Measurements from ENCODE around the gene MTF1.

MTF1 gene

GRCh38 chr1:37822906-37823815 is 36.2 kb downstream of the MTF1 start:
- Histone ChIP-seq H3K4me1 (ENCODE audit: low read depth, poor library complexity, severe bottlenecking) (no peaks in the 10 kb centered on the region), H3K9ac (no peak overlapping the region), H3K4me2 (no peak overlapping the region), H3K36me3 (ENCODE audit: insufficient read depth) (peaks cover 3% of the 10 kb centered on the region; the same call in 1 of the 2 replicates), H3K79me2 (ENCODE audit: insufficient read depth, low read depth) (no peaks in the 10 kb centered on the region), H3K27ac (no peak overlapping the region), H4K20me1 (ENCODE audit: insufficient read depth) (no peaks in the 10 kb centered on the region), H2AFZ (ENCODE audit: low read depth) (no peak overlapping the region), H3K4me3 (IDR thresholded peaks at IDR 0.05; ENCODE audit: insufficient read depth, low read depth, low read length) (no peak overlapping the region), H3K27me3 (ENCODE audit: insufficient read depth, low read depth) (no peaks in the 10 kb centered on the region)
- TF ChIP-seq, protein P1, sequence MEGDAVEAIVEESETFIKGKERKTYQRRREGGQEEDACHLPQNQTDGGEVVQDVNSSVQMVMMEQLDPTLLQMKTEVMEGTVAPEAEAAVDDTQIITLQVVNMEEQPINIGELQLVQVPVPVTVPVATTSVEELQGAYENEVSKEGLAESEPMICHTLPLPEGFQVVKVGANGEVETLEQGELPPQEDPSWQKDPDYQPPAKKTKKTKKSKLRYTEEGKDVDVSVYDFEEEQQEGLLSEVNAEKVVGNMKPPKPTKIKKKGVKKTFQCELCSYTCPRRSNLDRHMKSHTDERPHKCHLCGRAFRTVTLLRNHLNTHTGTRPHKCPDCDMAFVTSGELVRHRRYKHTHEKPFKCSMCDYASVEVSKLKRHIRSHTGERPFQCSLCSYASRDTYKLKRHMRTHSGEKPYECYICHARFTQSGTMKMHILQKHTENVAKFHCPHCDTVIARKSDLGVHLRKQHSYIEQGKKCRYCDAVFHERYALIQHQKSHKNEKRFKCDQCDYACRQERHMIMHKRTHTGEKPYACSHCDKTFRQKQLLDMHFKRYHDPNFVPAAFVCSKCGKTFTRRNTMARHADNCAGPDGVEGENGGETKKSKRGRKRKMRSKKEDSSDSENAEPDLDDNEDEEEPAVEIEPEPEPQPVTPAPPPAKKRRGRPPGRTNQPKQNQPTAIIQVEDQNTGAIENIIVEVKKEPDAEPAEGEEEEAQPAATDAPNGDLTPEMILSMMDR (conservative IDR thresholded peaks at IDR 0.05; ENCODE audit: low read depth, low read length), result no peak

DNA sequence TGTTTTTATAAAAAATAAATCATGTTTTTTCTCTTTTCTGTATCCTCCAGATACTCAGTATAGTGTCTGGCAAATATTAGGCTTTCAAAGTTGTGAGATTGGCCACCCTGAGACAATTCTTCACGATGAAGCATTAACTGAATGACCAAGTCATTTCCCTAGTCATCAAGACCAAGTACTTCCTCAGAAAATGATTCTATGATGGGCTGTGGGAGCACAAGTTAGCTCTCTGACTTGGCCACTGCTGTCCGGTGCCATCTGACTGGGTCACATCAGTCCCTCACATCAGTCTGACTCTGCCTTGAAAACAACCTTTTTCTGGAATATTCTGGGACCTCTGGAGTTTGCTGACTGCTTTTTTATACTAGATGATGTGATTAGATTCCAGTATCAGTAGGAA is 37.9 kb downstream of the MTF1 start:
- H3K4me3 ChIP-seq (IDR thresholded peaks at IDR 0.05; ENCODE audit: insufficient read depth, low read depth, low read length), result no peak overlapping the region
- no peak overlapping the region for H3K4me2 ChIP-seq
- no peaks in the 10 kb centered on the region for H3K4me1 ChIP-seq (ENCODE audit: low read depth, poor library complexity, severe bottlenecking)
- H3K36me3 ChIP-seq (ENCODE audit: insufficient read depth), result peaks cover 3% of the 10 kb centered on the region; the same call in 1 of the 2 replicates
- H3K27me3 ChIP-seq (ENCODE audit: insufficient read depth, low read depth), result no peaks in the 10 kb centered on the region
- H3K27ac ChIP-seq, result no peak overlapping the region
- no peak overlapping the region for H2AFZ ChIP-seq (ENCODE audit: low read depth)
- no peaks in the 10 kb centered on the region for H4K20me1 ChIP-seq (ENCODE audit: insufficient read depth)
- H3K79me2 ChIP-seq (ENCODE audit: insufficient read depth, low read depth), result no peaks in the 10 kb centered on the region
- TF ChIP-seq, protein P1 (conservative IDR thresholded peaks at IDR 0.05; ENCODE audit: low read depth, low read length), result no peak
- H3K9ac ChIP-seq, result no peak overlapping the region

GRCh38 chr1:37817481-37817880 is 41.9 kb downstream of the MTF1 start:
- Histone ChIP-seq H3K79me2 (ENCODE audit: insufficient read depth, low read depth) (no peaks in the 10 kb centered on the region), H3K9ac (no peak overlapping the region), H3K36me3 (ENCODE audit: insufficient read depth) (0 out of 2 replicates have a peak, but pooled peaks cover 3% of the 10 kb centered on the region), H3K27me3 (ENCODE audit: insufficient read depth, low read depth) (no peaks in the 10 kb centered on the region), H3K4me1 (ENCODE audit: low read depth, poor library complexity, severe bottlenecking) (no peaks in the 10 kb centered on the region), H3K27ac (no peak overlapping the region), H2AFZ (ENCODE audit: low read depth) (no peak overlapping the region), H4K20me1 (ENCODE audit: insufficient read depth) (no peaks in the 10 kb centered on the region), H3K4me2 (no peak overlapping the region), H3K4me3 (IDR thresholded peaks at IDR 0.05; ENCODE audit: insufficient read depth, low read depth, low read length) (no peak overlapping the region)
- TF ChIP-seq, protein P1 (conservative IDR thresholded peaks at IDR 0.05; ENCODE audit: low read depth, low read length), result no peak

GRCh38 chr1:37814252-37814651 is 45.1 kb downstream of the MTF1 start:
- H3K9ac ChIP-seq, result no peak overlapping the region
- no peaks in the 10 kb centered on the region for H4K20me1 ChIP-seq (ENCODE audit: insufficient read depth)
- peaks cover 26% of the 10 kb centered on the region for H3K4me1 ChIP-seq (ENCODE audit: low read depth, poor library complexity, severe bottlenecking)
- H3K4me3 ChIP-seq (IDR thresholded peaks at IDR 0.05; ENCODE audit: insufficient read depth, low read depth, low read length), result no peak overlapping the region
- TF ChIP-seq, protein P1 (conservative IDR thresholded peaks at IDR 0.05; ENCODE audit: low read depth, low read length), result no peak
- H3K27me3 ChIP-seq (ENCODE audit: insufficient read depth, low read depth), result no peaks in the 10 kb centered on the region
- H3K36me3 ChIP-seq (ENCODE audit: insufficient read depth), result no peaks in the 10 kb centered on the region
- no peaks in the 10 kb centered on the region; the same call in 1 of the 2 replicates for H3K79me2 ChIP-seq (ENCODE audit: insufficient read depth, low read depth)
- H2AFZ ChIP-seq (ENCODE audit: low read depth), result no peak overlapping the region
- H3K27ac ChIP-seq, result no peak overlapping the region
- H3K4me2 ChIP-seq, result no peak overlapping the region

All from KMS-11 (cell line).